Astrocyte (in vitro differentiated cells and primary cell): Measurements from ENCODE around the gene OPCML. TPM values are rescaled to one million over a fixed set of nuclear protein-coding genes. Genes with fewer than 3 reads are reported as not detected.

Experiments used
- DNase-seq: peaks from one replicate; pipeline ENCODE4 v3.0.0-alpha.2; 2010; ENCODE audit warnings: low read depth
- FAIRE-seq: peaks from 2 replicates; lab custom pipeline; 2011; peaks lifted over from hg19 to GRCh38; lab: Jason Lieb, UNC
- H2AFZ ChIP-seq: 2 replicates; pipeline ENCODE4 v1.6.0; 2012; ENCODE audit warnings: low read depth, low read length, inconsistent platforms
- H3K27ac ChIP-seq: 2 replicates; pipeline ENCODE4 v1.5.1; 2011; ENCODE audit warnings: low read depth, low read length, inconsistent platforms
- H3K27me3 ChIP-seq: 2 replicates; pipeline ENCODE4 v1.6.0; 2011; ENCODE audit warnings: low read length, inconsistent platforms; ENCODE audit not compliant: insufficient read depth
- H3K36me3 ChIP-seq: 2 replicates; pipeline ENCODE4 v1.5.1; 2011; ENCODE audit warnings: low read length, inconsistent platforms; ENCODE audit not compliant: insufficient read depth
- H3K4me1 ChIP-seq: 2 replicates; pipeline ENCODE4 v1.5.1; 2011; ENCODE audit warnings: low read length, inconsistent platforms; ENCODE audit not compliant: insufficient read depth
- H3K4me2 ChIP-seq: 2 replicates; pipeline ENCODE4 v1.6.0; 2012; ENCODE audit warnings: low read length, inconsistent platforms
- H3K4me3 ChIP-seq: 2 replicates; pipeline ENCODE4 v1.5.1; 2011; ENCODE audit warnings: low read depth, mild to moderate bottlenecking, low read length, inconsistent platforms; ENCODE audit not compliant: insufficient read depth
- H3K79me2 ChIP-seq: 2 replicates; pipeline ENCODE4 v1.6.0; 2012; ENCODE audit warnings: mild to moderate bottlenecking, low read length, inconsistent platforms; ENCODE audit not compliant: insufficient read depth
- H3K9ac ChIP-seq: 2 replicates; pipeline ENCODE4 v1.6.0; 2012; ENCODE audit warnings: mild to moderate bottlenecking, low read length, inconsistent platforms
- H3K9me3 ChIP-seq: 2 replicates; pipeline ENCODE4 v1.5.1; 2012; ENCODE audit warnings: low read depth, mild to moderate bottlenecking, low read length, inconsistent platforms; ENCODE audit not compliant: insufficient read depth
- H4K20me1 ChIP-seq: 2 replicates; pipeline ENCODE4 v1.6.0; 2012; ENCODE audit warnings: low read length, inconsistent platforms; ENCODE audit not compliant: insufficient read depth
- H3K27ac Mint-ChIP-seq: one replicate; pipeline ENCODE4 v1.8.0; 2021; ENCODE audit warnings: mild to moderate bottlenecking, mixed read lengths; ENCODE audit not compliant: unreplicated experiment
- H3K27me3 Mint-ChIP-seq: one replicate; pipeline ENCODE4 v1.8.0; 2021; ENCODE audit warnings: low read depth, mixed read lengths; ENCODE audit not compliant: unreplicated experiment
- H3K36me3 Mint-ChIP-seq: one replicate; pipeline ENCODE4 v1.8.0; 2021; ENCODE audit warnings: low read depth, mixed read lengths; ENCODE audit not compliant: unreplicated experiment
- H3K4me1 Mint-ChIP-seq: one replicate; pipeline ENCODE4 v1.8.0; 2021; ENCODE audit warnings: low read depth, mixed read lengths; ENCODE audit not compliant: unreplicated experiment
- H3K4me3 Mint-ChIP-seq: one replicate; pipeline ENCODE4 v1.8.0; 2021; ENCODE audit warnings: mild to moderate bottlenecking, moderate library complexity, mixed read lengths; ENCODE audit not compliant: unreplicated experiment
- H3K9me3 Mint-ChIP-seq: one replicate; pipeline ENCODE4 v1.8.0; 2021; ENCODE audit warnings: mild to moderate bottlenecking, mixed read lengths; ENCODE audit not compliant: unreplicated experiment
- EZH2 ChIP-seq: IDR thresholded peaks from 2 replicates; pipeline ENCODE4 v1.6.1; 2012; ENCODE audit warnings: mild to moderate bottlenecking, low read length, inconsistent platforms; ENCODE audit not compliant: insufficient read depth
- total RNA-seq: library from RNA; stranded (reverse); gene quantifications from 2 replicates; pipeline ENCODE4 v1.2.1, GENCODE V29; 2021
- TF ChIP-seq, protein P1 (sequence below): IDR thresholded peaks from 2 replicates; pipeline ENCODE4 v1.5.1; 2011; ENCODE audit warnings: low read depth, mild to moderate bottlenecking, inconsistent platforms, low read length, moderate library complexity; ENCODE audit not compliant: insufficient read depth

Gene OPCML
- total RNA-seq, 1 donor from 2014 or later: 7.9 TPM

DNA sequence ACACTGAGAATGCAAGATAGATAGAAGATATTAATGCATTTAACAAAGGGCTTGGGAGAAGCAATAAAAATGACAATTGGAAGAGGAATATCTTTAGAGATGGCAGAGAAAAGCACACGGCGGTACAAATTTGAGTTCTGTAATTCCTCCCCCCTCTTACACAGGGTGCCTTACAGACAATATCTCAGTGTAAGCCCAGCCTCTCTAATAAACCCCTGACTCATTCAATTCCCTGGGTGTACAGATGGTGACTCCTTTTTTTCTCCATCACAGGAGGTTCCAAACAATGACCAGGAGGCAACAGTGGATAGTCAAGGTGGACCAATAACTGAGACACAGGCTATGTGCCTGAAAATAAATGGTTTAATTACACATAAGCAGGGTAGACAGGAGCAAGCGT, 598.6 kb downstream of the OPCML start:
- no peaks in the 10 kb centered on the region for H3K9me3 Mint-ChIP-seq
- H3K4me2 ChIP-seq: no peak overlapping the region
- H3K79me2 ChIP-seq: no peaks in the 10 kb centered on the region
- TF ChIP-seq EZH2: no peak
- TF ChIP-seq, protein P1, sequence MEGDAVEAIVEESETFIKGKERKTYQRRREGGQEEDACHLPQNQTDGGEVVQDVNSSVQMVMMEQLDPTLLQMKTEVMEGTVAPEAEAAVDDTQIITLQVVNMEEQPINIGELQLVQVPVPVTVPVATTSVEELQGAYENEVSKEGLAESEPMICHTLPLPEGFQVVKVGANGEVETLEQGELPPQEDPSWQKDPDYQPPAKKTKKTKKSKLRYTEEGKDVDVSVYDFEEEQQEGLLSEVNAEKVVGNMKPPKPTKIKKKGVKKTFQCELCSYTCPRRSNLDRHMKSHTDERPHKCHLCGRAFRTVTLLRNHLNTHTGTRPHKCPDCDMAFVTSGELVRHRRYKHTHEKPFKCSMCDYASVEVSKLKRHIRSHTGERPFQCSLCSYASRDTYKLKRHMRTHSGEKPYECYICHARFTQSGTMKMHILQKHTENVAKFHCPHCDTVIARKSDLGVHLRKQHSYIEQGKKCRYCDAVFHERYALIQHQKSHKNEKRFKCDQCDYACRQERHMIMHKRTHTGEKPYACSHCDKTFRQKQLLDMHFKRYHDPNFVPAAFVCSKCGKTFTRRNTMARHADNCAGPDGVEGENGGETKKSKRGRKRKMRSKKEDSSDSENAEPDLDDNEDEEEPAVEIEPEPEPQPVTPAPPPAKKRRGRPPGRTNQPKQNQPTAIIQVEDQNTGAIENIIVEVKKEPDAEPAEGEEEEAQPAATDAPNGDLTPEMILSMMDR: no peak
- no peak overlapping the region for H3K4me3 Mint-ChIP-seq
- DNase-seq: no peak
- peaks cover 2% of the 10 kb centered on the region for H3K4me1 Mint-ChIP-seq
- H3K36me3 ChIP-seq: no peaks in the 10 kb centered on the region
- H3K27ac Mint-ChIP-seq: peak overlapping the region; percentile 36
- no peaks in the 10 kb centered on the region for H3K27me3 Mint-ChIP-seq
- no peaks in the 10 kb centered on the region for H3K27me3 ChIP-seq
- no peaks in the 10 kb centered on the region for H4K20me1 ChIP-seq
- FAIRE-seq: no peak
- no peaks in the 10 kb centered on the region for H3K4me1 ChIP-seq
- no peak overlapping the region for H3K27ac ChIP-seq
- no peaks in the 10 kb centered on the region for H3K9me3 ChIP-seq
- H2AFZ ChIP-seq: no peak overlapping the region
- H3K36me3 Mint-ChIP-seq: no peaks in the 10 kb centered on the region
- no peak overlapping the region for H3K9ac ChIP-seq
- H3K4me3 ChIP-seq: no peak overlapping the region

DNA sequence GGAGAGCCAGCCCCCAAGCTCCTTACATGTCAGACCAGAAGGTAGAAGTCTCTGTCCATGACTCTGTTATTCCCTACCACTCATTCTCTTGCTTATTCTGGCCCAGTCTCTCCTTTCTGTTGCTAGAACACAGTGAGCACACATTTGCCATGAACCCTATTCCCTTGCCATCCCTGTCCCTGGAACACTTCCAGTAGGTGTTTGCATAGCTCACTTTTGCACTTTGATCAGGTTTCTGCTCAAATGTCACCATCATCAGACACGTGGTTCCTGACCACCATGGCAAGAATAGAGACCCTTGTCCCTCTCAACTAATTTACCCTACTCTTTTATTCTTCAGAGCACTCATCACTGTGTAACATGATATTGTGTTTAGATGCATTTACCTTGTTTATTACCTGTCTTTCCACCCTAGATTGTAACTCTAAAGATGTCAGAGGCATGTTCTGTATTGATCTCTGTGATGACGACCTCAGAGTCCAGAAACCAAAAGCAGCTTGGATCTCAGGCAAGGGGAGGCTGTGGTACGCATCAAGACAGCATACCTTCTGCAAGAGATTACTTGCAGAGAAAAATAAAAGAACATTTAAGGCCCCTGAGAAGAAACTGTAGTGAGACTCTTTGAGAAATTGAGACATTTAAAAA, 606.4 kb downstream of the OPCML start:
- Mint-ChIP-seq H3K9me3 (peaks cover 4% of the 10 kb centered on the region), H3K4me1 (no peaks in the 10 kb centered on the region), H3K27ac (no peak overlapping the region), H3K4me3 (no peak overlapping the region), H3K36me3 (peaks cover 5% of the 10 kb centered on the region), H3K27me3 (no peaks in the 10 kb centered on the region)
- H3K4me1 ChIP-seq: no peaks in the 10 kb centered on the region
- no peaks in the 10 kb centered on the region for H4K20me1 ChIP-seq
- H3K9ac ChIP-seq: no peak overlapping the region
- H3K9me3 ChIP-seq: no peaks in the 10 kb centered on the region
- H3K27me3 ChIP-seq: no peaks in the 10 kb centered on the region
- no peaks in the 10 kb centered on the region for H3K36me3 ChIP-seq
- no peak overlapping the region for H3K4me2 ChIP-seq
- no peak overlapping the region for H2AFZ ChIP-seq
- H3K4me3 ChIP-seq: no peak overlapping the region
- DNase-seq: no peak
- TF ChIP-seq EZH2: no peak
- TF ChIP-seq, protein P1: no peak
- H3K27ac ChIP-seq: no peak overlapping the region
- H3K79me2 ChIP-seq: no peaks in the 10 kb centered on the region
- FAIRE-seq: no peak

DNA sequence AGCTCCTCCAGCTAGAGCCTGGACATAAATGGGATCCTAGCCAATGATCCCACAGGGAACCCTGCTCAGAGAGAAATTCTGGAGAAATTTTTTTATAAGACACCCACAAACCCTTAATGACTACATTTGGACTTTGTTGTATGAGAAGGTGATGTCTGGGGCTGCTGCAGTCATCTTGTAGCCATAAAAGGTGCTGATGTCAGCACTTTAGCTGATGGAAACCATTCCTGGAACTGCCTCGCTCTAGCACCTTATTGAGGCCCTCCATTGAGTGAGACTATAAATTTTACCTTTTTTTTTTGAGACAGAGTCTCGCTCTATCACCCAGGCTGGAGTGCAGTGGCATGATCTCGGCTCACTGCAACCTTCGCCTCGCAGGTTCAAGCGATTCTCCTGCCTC, 610.7 kb downstream of the OPCML start:
- Histone ChIP-seq H3K79me2 (no peaks in the 10 kb centered on the region), H3K27me3 (no peaks in the 10 kb centered on the region), H3K9ac (no peak overlapping the region), H3K9me3 (no peaks in the 10 kb centered on the region), H3K4me3 (no peak overlapping the region), H3K36me3 (no peaks in the 10 kb centered on the region), H3K27ac (no peak overlapping the region), H4K20me1 (no peaks in the 10 kb centered on the region), H3K4me2 (no peak overlapping the region), H3K4me1 (no peaks in the 10 kb centered on the region), H2AFZ (no peak overlapping the region)
- no peak overlapping the region for H3K27ac Mint-ChIP-seq
- H3K27me3 Mint-ChIP-seq: no peaks in the 10 kb centered on the region
- peaks cover 7% of the 10 kb centered on the region for H3K9me3 Mint-ChIP-seq
- peaks cover 7% of the 10 kb centered on the region for H3K36me3 Mint-ChIP-seq
- no peak for FAIRE-seq
- no peak for DNase-seq
- TF ChIP-seq EZH2: no peak
- TF ChIP-seq, protein P1: no peak
- H3K4me1 Mint-ChIP-seq: no peaks in the 10 kb centered on the region
- H3K4me3 Mint-ChIP-seq: no peak overlapping the region
